Endothelial cell of umbilical vein (primary cell): ENCODE measurements around the gene ZNF438.

Experiments
- EZH2 ChIP-seq: IDR thresholded peaks from 2 replicates; pipeline ENCODE4 v1.6.1; 2012; ENCODE audit warnings: borderline replicate concordance, low read depth, mild to moderate bottlenecking, moderate library complexity, low read length, inconsistent platforms; ENCODE audit not compliant: severe bottlenecking
- POLR2A ChIP-seq: IDR thresholded peaks from 2 replicates; pipeline ENCODE4 v1.6.1; 2012; ENCODE audit warnings: low read depth, mild to moderate bottlenecking, control low read depth, low read length
- POLR2AphosphoS5 ChIP-seq: IDR thresholded peaks from 2 replicates; pipeline ENCODE4 v1.6.1; 2012; ENCODE audit warnings: low read depth, mild to moderate bottlenecking, control low read depth, low read length, moderate library complexity; ENCODE audit not compliant: insufficient read depth
- TF ChIP-seq, protein P1 (sequence below), 2 donors: IDR thresholded peaks; 1 replicate in 1 of 2; 2 replicates in 1 of 2; pipeline ENCODE4 v1.5.1; 2011; ENCODE audit warnings: low read length in 2 of 2, mild to moderate bottlenecking in 2 of 2, moderate library complexity in 2 of 2, control low read depth in 1 of 2, inconsistent platforms in 1 of 2, low read depth in 1 of 2; ENCODE audit not compliant: insufficient read depth in 1 of 2; ENCODE audit errors: extremely low read depth in 1 of 2

DNA sequence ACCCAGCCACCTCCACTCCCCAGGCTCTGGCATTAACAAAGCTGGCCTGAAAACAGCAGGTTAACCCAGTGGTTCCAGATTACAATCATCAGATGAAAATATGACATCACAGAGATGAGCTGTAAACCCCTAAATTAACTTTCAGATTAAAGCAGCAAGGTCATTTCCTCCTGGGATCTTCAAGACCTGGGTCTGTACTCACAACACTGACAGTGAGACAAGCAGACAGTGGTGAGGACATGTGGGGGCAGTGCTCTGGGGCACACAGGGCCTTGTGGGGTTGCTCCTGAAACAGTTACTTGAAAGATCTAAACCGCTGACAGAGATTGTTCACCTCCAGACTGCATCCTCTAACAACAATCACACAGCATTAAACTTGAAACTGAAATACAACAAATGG, 134.1 kb downstream of the ZNF438 start:
- TF ChIP-seq, protein P1, sequence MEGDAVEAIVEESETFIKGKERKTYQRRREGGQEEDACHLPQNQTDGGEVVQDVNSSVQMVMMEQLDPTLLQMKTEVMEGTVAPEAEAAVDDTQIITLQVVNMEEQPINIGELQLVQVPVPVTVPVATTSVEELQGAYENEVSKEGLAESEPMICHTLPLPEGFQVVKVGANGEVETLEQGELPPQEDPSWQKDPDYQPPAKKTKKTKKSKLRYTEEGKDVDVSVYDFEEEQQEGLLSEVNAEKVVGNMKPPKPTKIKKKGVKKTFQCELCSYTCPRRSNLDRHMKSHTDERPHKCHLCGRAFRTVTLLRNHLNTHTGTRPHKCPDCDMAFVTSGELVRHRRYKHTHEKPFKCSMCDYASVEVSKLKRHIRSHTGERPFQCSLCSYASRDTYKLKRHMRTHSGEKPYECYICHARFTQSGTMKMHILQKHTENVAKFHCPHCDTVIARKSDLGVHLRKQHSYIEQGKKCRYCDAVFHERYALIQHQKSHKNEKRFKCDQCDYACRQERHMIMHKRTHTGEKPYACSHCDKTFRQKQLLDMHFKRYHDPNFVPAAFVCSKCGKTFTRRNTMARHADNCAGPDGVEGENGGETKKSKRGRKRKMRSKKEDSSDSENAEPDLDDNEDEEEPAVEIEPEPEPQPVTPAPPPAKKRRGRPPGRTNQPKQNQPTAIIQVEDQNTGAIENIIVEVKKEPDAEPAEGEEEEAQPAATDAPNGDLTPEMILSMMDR (IDR thresholded peaks at IDR 0.05; ENCODE audit: extremely low read depth in 1 of 2, insufficient read depth in 1 of 2, low read depth in 1 of 2, low read length in 2 of 2), result no peak
- TF ChIP-seq POLR2A (no peak), POLR2AphosphoS5 (no peak), EZH2 (no peak)
